M059J (cell line): Measurements from ENCODE around the gene OR13C8. TPM values are rescaled to one million over a fixed set of nuclear protein-coding genes. Genes with fewer than 3 reads are reported as not detected.

Experiments
- DNase-seq: peaks from one replicate; pipeline ENCODE4 v3.0.0-alpha.2; 2012; ENCODE audit warnings: low read depth
- total RNA-seq: library from RNA; depleted of rRNA; stranded (reverse); fragments of >200 nt; shearing (Covaris generic); gene quantifications from 2 replicates; pipeline ENCODE4 v1.2.3, GENCODE V29; 2014; rRNA removed

The OR13C8 gene
- total RNA-seq, 1 experiment from 2014 or later: not detected

DNA sequence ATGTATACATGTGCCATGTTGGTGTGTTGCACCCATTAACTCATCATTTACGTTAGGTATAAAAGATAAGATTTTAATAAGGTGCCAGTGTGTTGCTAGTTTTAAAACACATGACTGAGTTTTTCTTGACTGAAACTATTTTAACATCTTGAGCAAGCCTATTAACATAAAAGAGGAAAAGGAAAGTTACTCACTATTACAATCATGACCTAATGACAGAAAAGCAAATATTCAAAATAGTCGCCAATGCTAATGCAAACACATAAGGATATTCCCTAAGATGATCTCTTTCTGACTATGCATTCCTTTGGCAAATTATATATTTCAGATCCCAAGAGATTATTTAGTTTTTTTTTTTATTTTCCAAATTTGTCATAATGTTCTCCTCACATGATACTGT, 42.2 kb downstream of the OR13C8 start:
- DNase-seq: no peak

DNA sequence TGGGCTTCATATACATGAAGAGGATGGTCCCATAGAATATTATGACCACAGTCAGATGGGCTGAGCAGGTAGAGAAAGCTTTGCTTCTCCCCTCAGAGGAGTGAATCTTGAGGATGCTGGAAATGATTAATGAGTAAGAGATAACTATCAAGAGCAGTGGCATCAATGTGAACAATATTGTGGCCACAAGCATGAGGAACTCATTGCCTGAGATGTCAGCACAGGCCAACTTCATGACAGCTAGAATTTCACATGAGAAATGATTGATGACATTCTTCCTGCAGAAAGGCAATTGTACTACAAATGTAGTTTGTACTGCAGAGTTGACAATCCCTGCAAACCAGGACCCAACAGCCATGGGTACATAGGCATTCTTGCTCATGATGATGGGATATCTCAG, 48.5 kb downstream of the OR13C8 start:
- no peak for DNase-seq

DNA sequence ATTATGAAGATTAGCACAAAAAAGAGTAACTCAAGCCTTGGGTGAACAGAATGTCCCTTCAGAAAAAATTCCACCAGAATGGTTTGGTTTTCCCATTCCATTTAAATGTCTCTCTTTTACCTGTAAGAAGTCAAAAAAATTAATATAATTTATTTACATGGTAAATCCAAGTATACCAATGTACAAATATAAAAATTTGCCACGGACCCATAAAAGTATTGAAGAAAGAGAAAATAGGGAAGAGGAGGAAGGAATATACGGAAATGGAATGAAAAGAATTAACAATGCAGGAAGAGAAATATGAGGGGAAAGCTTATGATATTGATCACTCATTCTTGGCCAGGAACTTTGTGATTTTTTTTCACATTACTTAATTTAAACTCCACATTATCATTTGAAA, 49.1 kb downstream of the OR13C8 start, which contains the start of gene OR13C9:
OR13C9 (minus strand) TSS at position 101 of the 400 bp plus-strand sequence; CDS start at position 101, 0 bp downstream.
- DNase-seq: no peak

Other genes with a start within 250 kb of the OR13C8 start
- gene OR13F1, start 64.9 kb upstream of the OR13C8 start, total RNA-seq: not detected in 2 replicates
- gene OR13C4, start 42.0 kb upstream of the OR13C8 start, total RNA-seq: not detected in 2 replicates
- gene OR13C3, start 32.3 kb upstream of the OR13C8 start, total RNA-seq: not detected in 2 replicates
- not detected in 2 replicates for gene OR13C5, start 30.2 kb downstream of the OR13C8 start, total RNA-seq
- not detected in 2 replicates for gene OR13C2, start 36.5 kb downstream of the OR13C8 start, total RNA-seq
- not detected in 2 replicates for gene OR13C9, start 49.0 kb downstream of the OR13C8 start, total RNA-seq
- not detected in 2 replicates for gene OR13D1, start 125.3 kb downstream of the OR13C8 start, total RNA-seq
- 62.1 and 85.4 TPM in 2 replicates for gene NIPSNAP3A, start 178.5 kb downstream of the OR13C8 start, total RNA-seq
- gene NIPSNAP3B, start 195.0 kb downstream of the OR13C8 start, total RNA-seq: 0.79 and 1.0 TPM in 2 replicates